Measurements from ENCODE around the gene PTPRQ.

GRCh38 chr12:80716696-80717469, 272.8 kb downstream of the PTPRQ start, which contains the start of gene MYF5:
- TF ChIP-seq, protein P1, sequence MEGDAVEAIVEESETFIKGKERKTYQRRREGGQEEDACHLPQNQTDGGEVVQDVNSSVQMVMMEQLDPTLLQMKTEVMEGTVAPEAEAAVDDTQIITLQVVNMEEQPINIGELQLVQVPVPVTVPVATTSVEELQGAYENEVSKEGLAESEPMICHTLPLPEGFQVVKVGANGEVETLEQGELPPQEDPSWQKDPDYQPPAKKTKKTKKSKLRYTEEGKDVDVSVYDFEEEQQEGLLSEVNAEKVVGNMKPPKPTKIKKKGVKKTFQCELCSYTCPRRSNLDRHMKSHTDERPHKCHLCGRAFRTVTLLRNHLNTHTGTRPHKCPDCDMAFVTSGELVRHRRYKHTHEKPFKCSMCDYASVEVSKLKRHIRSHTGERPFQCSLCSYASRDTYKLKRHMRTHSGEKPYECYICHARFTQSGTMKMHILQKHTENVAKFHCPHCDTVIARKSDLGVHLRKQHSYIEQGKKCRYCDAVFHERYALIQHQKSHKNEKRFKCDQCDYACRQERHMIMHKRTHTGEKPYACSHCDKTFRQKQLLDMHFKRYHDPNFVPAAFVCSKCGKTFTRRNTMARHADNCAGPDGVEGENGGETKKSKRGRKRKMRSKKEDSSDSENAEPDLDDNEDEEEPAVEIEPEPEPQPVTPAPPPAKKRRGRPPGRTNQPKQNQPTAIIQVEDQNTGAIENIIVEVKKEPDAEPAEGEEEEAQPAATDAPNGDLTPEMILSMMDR (IDR thresholded peaks at IDR 0.05), result no peak
- TF ChIP-seq POLR2AphosphoS5 (IDR thresholded peaks at IDR 0.05; ENCODE audit: low read depth, low read length) (no peak), EP300 (IDR thresholded peaks at IDR 0.05; ENCODE audit: borderline replicate concordance in 1 of 2, low read depth in 1 of 2, low read length in 1 of 2) (no peak), PBX3 (IDR thresholded peaks at IDR 0.05) (no peak), MXI1 (IDR thresholded peaks at IDR 0.05; ENCODE audit: low read depth, low read length) (no peak), REST (IDR thresholded peaks at IDR 0.05; ENCODE audit: low read depth, low read length) (no peak), TAF1 (IDR thresholded peaks at IDR 0.05; ENCODE audit: borderline replicate concordance, low read depth, low read length) (no peak)

Data from SK-N-SH (cell line).